ENCODE measurements around the gene RPS15A. TPM values are rescaled to one million over a fixed set of nuclear protein-coding genes. Genes with fewer than 3 reads are reported as not detected.

Gene RPS15A
- total RNA-seq, 1 donor from 2014 or later = 3,107 TPM

DNA sequence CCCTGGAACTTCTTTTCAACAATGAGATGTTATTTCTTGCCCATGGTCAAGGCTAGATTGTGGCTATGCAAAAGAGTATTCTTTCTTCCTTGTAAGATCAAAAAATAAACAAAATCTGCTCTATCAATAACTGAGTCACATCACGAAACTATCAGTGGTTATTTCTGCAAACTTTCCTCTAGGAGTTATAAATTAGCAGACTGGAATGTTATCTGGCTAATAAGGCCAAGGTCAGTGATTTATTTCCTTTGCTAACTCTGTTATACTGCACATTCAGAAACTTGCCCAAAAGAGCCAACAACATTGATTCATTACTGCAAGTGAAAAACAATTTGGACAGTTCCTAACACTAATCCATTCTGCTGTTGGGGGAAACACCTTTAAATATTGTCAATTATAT, 6.2 kb upstream of the RPS15A start:
- no peak for DNase-seq (ENCODE audit: low read depth)
- Histone ChIP-seq H3K27me3 (ENCODE audit: control insufficient read depth, insufficient read depth, low read length) (no peaks in the 10 kb centered on the region), H3K36me3 (ENCODE audit: control insufficient read depth, insufficient read depth, low read length) (no peaks in the 10 kb centered on the region), H3K4me3 (ENCODE audit: low read depth, low read length) (no peak overlapping the region)
- TF ChIP-seq, protein P1, sequence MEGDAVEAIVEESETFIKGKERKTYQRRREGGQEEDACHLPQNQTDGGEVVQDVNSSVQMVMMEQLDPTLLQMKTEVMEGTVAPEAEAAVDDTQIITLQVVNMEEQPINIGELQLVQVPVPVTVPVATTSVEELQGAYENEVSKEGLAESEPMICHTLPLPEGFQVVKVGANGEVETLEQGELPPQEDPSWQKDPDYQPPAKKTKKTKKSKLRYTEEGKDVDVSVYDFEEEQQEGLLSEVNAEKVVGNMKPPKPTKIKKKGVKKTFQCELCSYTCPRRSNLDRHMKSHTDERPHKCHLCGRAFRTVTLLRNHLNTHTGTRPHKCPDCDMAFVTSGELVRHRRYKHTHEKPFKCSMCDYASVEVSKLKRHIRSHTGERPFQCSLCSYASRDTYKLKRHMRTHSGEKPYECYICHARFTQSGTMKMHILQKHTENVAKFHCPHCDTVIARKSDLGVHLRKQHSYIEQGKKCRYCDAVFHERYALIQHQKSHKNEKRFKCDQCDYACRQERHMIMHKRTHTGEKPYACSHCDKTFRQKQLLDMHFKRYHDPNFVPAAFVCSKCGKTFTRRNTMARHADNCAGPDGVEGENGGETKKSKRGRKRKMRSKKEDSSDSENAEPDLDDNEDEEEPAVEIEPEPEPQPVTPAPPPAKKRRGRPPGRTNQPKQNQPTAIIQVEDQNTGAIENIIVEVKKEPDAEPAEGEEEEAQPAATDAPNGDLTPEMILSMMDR (IDR thresholded peaks at IDR 0.05; ENCODE audit: insufficient read depth, low read length, poor library complexity, severe bottlenecking) = no peak

DNA sequence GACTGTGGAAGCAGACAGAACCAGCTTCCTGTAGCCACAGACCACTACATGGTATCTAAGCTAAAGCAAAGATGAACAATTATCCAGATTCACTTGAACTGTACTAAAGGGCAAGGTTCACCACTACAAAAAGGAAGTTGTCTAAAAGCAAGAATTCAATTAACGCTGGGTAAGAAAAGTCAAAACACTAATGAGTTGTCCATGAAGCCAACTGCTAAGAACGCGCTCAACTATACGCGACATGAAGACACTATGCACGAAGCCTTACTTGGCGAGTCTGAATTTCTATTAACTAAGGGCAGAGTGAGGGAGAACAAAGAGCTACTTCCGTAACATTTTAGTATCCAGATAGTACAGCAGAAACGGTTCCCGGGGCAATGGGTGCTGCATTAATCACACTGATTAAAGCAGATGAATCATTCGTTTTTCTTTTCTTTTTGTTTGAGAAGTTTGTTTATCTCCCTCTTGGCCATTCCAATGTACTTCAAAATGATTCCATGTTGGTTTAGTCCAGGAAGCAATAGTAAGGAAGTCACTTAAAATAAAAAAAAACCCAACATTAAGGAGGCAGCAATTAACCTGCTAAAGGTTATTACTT, 2.8 kb upstream of the RPS15A start:
- Histone ChIP-seq H3K27me3 (ENCODE audit: control insufficient read depth, insufficient read depth, low read length) (no peaks in the 10 kb centered on the region), H3K4me3 (ENCODE audit: low read depth, low read length) (no peak overlapping the region), H3K36me3 (ENCODE audit: control insufficient read depth, insufficient read depth, low read length) (peaks cover 3% of the 10 kb centered on the region)
- TF ChIP-seq, protein P1 (IDR thresholded peaks at IDR 0.05; ENCODE audit: insufficient read depth, low read length, poor library complexity, severe bottlenecking) = no peak
- no peak for DNase-seq (ENCODE audit: low read depth)

DNA sequence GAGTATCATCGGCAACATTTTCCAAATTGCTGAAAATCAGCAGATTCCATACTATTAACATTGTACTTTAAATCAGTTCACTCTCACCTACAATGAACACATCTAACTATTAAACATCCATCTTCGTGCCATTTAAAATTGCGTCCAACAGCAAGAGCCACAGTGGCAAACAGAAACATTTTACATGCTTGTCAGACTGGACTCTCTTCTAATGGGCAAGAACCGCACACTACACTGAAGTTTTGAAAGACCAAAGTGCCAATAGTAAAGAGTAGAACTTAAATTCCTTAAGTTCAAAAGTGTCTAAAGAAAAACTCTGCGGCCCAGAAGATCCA, 652 bp downstream of the RPS15A start:
- TF ChIP-seq, protein P1 (IDR thresholded peaks at IDR 0.05; ENCODE audit: insufficient read depth, low read length, poor library complexity, severe bottlenecking) = no peak
- Histone ChIP-seq H3K36me3 (ENCODE audit: control insufficient read depth, insufficient read depth, low read length) (peaks cover 4% of the 10 kb centered on the region), H3K4me3 (ENCODE audit: low read depth, low read length) (peak overlapping the region; percentile 90), H3K27me3 (ENCODE audit: control insufficient read depth, insufficient read depth, low read length) (no peaks in the 10 kb centered on the region)
- DNase-seq (ENCODE audit: low read depth) = no peak

DNA sequence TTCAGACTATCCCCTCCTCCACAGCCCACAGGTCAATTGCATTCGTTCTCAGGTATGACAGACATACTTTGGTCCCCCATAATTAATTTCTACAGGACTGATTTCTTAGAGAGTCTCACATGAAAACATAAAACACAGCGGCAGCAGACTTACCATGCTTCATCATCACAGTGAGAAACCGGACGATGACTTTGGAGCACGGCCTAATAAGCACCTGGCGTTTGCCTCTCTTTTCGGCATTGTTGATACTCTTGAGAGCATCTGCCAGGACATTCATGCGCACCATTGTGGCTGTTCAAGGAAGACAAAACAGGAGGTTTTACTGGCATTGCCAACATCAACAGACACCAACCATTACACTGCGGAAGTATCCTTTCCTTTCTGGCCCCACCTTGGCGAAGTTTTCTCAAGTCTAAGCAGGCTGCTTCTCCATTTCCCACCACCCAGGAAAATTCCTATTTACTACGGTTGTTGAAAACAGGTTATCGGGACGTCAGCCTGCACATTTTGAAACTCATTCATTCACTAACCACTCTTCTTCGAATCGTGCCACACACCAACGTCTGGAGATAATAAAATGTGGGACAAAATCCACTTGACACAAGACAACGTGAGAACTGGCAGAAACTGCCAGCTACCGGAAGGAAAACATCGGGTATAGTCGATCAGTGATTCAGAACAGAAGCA, 1.2 kb downstream of the RPS15A start:
- Histone ChIP-seq H3K27me3 (ENCODE audit: control insufficient read depth, insufficient read depth, low read length) (no peaks in the 10 kb centered on the region), H3K36me3 (ENCODE audit: control insufficient read depth, insufficient read depth, low read length) (peaks cover 4% of the 10 kb centered on the region), H3K4me3 (ENCODE audit: low read depth, low read length) (peak overlapping the region; percentile 90)
- TF ChIP-seq, protein P1 (IDR thresholded peaks at IDR 0.05; ENCODE audit: insufficient read depth, low read length, poor library complexity, severe bottlenecking) = no peak
- no peak for DNase-seq (ENCODE audit: low read depth)

DNA sequence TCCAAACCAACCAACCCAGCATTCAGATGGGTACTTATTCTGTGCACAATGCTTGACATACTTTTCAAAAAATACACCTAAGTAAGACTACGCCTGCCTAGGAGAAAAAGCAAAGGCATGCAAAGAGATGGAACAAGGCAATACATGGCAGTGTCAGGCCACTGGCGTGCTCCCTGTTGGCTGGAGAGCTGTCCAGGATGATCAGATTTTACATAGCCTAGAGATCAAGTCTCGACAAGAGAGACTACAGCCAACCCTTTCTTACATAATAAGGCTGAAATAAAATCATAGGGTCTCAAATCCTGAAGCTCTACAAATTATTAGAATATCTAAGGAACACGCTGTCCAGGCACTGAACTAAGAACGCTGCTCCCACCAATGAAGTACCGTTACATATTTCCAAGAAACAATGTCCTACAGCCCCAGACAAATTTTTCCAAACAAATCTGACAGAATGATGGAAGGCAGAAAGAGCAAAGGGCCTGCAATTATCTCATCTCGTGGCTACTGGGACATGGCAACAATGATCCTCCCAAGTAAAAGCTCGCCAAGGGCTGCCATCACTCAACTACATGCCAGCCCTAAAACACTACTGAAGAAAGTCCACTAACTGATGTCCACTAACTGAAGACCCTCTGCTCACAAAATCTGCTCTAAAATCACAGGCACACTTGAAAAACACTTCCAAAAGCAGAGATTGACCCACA, 5.1 kb downstream of the RPS15A start:
- Histone ChIP-seq H3K27me3 (ENCODE audit: control insufficient read depth, insufficient read depth, low read length) (no peaks in the 10 kb centered on the region), H3K36me3 (ENCODE audit: control insufficient read depth, insufficient read depth, low read length) (peaks cover 7% of the 10 kb centered on the region), H3K4me3 (ENCODE audit: low read depth, low read length) (no peak overlapping the region)
- no peak for DNase-seq (ENCODE audit: low read depth)
- TF ChIP-seq, protein P1 (IDR thresholded peaks at IDR 0.05; ENCODE audit: insufficient read depth, low read length, poor library complexity, severe bottlenecking) = no peak

Measured in kidney epithelial cell (primary cell).